Sigmoid colon (tissue), 4 donors: ENCODE data around the gene AMBRA1.

Experiments
- CTCF ChIP-seq, 4 experiments: fragments of 450-650 bp in 3 of 4; fragments of 200-600 bp in 1 of 4; IDR thresholded peaks; one replicate each; pipeline ENCODE4 v1.5.1; 2016 to 2019; ENCODE audit warnings: antibody characterized with exemption in 4 of 4, mild to moderate bottlenecking in 3 of 4, moderate library complexity in 2 of 4
- EP300 ChIP-seq, 4 donors: sonication (generic); formaldehyde crosslinking; IDR thresholded peaks; one replicate each; pipeline ENCODE4 v1.6.1; 2017; ENCODE audit warnings: antibody characterized with exemption in 4 of 4
- POLR2AphosphoS5 ChIP-seq, 4 donors: sonication (generic); formaldehyde crosslinking; IDR thresholded peaks; one replicate each; pipeline ENCODE4 v1.6.1; 2017; ENCODE audit warnings: antibody characterized with exemption in 4 of 4

GRCh38 chr11:46373787-46374740 lies 219.8 kb downstream of the AMBRA1 start:
- TF ChIP-seq EP300 (IDR thresholded peaks at IDR 0.05) (no peak), CTCF (IDR thresholded peaks at IDR 0.05) (no peak), POLR2AphosphoS5 (IDR thresholded peaks at IDR 0.05) (no peak)
